ENCODE results near the gene MIPEP.

The MIPEP gene

DNA sequence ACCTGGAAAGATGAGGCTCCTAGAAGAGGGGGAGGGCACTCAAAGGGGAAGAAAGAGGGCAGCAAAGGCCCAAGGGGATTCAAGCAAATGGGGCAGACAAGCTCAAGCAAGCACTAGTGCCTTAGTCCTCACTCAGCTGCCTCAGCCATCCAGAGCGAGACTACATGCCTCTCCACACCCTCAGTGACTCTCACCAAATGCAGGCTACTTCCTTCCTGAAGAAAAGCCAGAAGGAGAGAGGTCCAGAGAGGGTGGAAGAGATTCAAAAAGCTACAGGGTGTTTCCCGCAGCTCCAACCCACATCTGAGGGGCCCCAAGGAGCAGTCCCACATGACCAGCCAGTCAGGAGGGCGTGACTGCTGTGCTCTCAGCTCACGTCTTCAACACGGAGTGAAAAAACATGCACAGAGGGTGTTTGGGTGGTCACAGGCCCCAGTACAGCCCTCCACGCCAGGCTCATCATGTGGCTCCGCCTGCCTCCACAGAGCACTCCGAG lies 40.5 kb downstream of the MIPEP start:
- no peak for DNase-seq (ENCODE audit: extremely low read depth, low read depth)
- TF ChIP-seq, protein P1, sequence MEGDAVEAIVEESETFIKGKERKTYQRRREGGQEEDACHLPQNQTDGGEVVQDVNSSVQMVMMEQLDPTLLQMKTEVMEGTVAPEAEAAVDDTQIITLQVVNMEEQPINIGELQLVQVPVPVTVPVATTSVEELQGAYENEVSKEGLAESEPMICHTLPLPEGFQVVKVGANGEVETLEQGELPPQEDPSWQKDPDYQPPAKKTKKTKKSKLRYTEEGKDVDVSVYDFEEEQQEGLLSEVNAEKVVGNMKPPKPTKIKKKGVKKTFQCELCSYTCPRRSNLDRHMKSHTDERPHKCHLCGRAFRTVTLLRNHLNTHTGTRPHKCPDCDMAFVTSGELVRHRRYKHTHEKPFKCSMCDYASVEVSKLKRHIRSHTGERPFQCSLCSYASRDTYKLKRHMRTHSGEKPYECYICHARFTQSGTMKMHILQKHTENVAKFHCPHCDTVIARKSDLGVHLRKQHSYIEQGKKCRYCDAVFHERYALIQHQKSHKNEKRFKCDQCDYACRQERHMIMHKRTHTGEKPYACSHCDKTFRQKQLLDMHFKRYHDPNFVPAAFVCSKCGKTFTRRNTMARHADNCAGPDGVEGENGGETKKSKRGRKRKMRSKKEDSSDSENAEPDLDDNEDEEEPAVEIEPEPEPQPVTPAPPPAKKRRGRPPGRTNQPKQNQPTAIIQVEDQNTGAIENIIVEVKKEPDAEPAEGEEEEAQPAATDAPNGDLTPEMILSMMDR (IDR thresholded peaks at IDR 0.05; ENCODE audit: low read depth, low read length): no peak

DNA sequence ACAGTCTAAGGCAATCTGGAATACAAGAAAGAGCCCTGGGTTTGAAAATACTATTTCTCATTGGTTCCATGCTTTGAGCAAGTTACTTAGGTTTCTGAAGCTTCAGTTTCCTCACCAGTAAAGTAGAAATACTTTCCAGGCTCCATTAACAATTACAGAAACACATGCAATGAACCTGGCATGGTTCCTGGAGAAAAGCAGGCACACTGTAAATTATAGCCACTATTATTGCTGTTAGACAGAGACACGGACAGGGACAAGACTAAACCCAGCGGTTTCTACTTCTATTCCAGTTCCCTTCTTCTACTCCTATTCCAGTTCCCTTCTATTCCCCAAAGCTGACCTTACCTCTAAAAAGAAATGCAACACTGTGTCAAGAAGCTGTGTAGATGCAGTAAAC lies 41.2 kb downstream of the MIPEP start:
- DNase-seq (ENCODE audit: extremely low read depth, low read depth): no peak
- TF ChIP-seq, protein P1 (IDR thresholded peaks at IDR 0.05; ENCODE audit: low read depth, low read length): no peak

DNA sequence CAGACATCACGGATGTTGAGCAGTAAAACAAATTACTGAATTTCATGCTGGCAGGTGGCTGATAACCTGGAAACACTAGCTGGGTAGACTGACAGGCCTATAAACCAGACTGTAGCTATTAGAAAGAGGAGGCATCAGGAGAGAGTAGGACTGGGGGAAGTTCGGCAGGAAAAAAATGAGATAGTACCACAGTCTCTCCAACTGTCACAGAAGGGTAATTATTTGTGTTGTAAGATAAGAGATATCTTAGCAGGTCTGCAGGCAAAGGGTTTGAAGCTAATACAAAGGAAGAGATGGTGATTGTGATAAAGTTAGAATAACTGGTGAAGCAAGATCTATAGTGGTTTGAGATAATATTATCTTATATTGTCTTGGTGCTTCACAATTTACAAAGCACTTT lies 41.7 kb downstream of the MIPEP start:
- TF ChIP-seq, protein P1 (IDR thresholded peaks at IDR 0.05; ENCODE audit: low read depth, low read length): no peak
- no peak for DNase-seq (ENCODE audit: extremely low read depth, low read depth)

DNA sequence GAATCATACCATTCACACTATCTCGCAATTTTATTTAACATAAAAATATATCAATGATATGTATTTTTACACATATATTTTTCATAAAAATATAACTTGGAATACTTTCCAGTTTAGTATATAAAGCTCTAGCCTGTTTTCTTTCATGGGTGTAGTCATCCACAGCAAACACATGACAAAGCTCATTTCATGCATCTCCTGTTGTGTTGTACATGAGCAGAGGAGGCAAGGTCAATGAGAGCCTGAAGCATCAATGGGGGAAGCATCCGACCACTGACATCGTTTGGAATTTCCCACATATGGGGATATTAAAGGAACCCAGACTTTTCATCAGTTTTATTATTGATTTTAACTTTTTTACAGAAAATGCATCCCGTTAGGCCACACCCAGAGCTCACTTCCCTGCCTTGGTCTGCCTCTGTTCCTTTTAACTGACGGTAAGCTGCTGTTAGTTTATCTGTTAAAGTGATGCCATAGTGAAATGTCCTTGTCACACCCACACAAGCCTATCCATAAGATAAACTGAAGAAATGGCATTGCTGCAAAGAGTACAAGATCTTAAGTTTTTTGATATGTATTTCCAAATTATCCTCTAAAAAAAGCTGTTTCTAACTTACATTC lies 44.0 kb downstream of the MIPEP start:
- TF ChIP-seq, protein P1 (IDR thresholded peaks at IDR 0.05; ENCODE audit: low read depth, low read length): no peak

DNA sequence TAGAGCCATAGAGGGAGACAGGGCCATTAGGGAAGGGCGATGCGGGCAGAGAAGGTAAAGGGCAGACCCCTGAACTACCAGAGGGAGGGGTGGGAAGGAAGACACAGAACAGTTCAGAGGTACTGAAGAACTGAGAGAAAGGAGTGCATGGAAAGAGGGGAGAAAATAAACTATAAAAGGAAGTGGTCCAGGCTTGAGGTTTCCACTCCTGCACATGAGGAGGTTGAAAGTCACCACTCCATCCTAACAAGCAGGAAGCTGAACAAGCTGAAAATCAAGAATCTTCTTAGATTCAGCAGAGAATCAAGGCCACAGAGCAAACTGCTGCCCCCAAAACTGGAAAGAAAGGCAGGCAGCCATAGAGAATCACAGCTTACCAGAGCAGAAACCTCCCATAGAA lies 45.1 kb downstream of the MIPEP start:
- DNase-seq (ENCODE audit: extremely low read depth, low read depth): no peak
- TF ChIP-seq, protein P1 (IDR thresholded peaks at IDR 0.05; ENCODE audit: low read depth, low read length): no peak

More for the DNA sequence above, 44.0 kb downstream of the MIPEP start:
- DNase-seq (ENCODE audit: extremely low read depth, low read depth): no peak

DNA sequence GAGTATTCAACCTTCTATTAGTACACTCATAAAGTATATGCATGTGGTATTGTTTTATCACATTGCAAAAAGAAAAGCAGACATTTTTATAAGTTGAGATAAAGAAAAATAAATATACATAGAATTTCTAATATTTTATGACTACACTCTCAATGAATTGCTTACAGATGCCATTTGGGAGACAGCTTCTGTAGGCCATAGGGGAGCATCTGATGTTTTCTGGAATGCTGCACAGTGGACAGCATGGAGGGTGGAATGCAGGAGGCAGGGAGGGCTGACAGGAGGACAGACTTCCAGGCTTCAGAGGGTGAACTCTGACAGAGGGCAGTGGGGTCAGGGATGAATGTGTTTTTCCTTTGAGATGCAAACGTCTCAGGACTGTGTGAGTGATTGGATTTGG lies 45.8 kb downstream of the MIPEP start:
- TF ChIP-seq, protein P1 (IDR thresholded peaks at IDR 0.05; ENCODE audit: low read depth, low read length): no peak

DNA sequence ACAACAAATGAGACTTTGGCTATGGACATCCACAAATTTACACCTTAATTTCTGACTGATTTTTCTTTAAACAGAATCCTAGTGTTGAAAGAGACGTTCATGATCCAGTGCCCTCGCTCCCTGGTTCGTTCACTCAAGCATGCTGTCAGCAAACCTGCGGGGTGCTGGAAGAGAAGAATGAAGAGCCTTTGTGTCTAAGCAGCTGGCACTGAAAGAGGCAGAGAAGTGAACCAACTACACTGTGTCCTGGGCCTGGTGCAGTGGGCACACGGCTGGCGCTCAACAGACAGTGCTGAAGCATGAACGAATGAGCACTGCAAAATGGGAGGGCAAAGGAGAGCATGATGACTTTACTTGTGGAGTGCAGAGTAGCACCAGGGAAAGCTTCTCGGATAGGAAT lies 46.8 kb downstream of the MIPEP start:
- TF ChIP-seq, protein P1 (IDR thresholded peaks at IDR 0.05; ENCODE audit: low read depth, low read length): no peak
- DNase-seq (ENCODE audit: extremely low read depth, low read depth): no peak

More for the DNA sequence above, 45.8 kb downstream of the MIPEP start:
- DNase-seq (ENCODE audit: extremely low read depth, low read depth): no peak
